Activated CD4-positive, alpha-beta memory T cell treated with anti-CD3 and anti-CD28 coated beads for 36 hours (primary cell): ENCODE measurements around the gene PPFIA1. TPM values are rescaled to one million over a fixed set of nuclear protein-coding genes. Genes with fewer than 3 reads are reported as not detected.
A peak's percentile ranks its signal among the peaks of the same experiment; 100 is the strongest.

Experiments
- CTCF ChIA-PET: fragments of 350-600 bp; sonication (Branson Sonifier 250); formaldehyde crosslinking; loops from one replicate; lab custom pipeline; 2021; ENCODE audit warnings: antibody characterized with exemption, inconsistent platforms; lab: Charles Lee
- POLR2A ChIA-PET: fragments of 350-600 bp; sonication (Branson Sonifier 250); formaldehyde crosslinking; loops from one replicate; lab custom pipeline; 2021; ENCODE audit warnings: antibody characterized with exemption; lab: Charles Lee
- DNase-seq: peaks from one replicate; pipeline ENCODE4 v3.0.0-alpha.2; 2020
- H3K27ac Mint-ChIP-seq: one replicate; pipeline ENCODE4 v1.8.0; 2021; ENCODE audit warnings: mixed read lengths
- H3K27me3 Mint-ChIP-seq: one replicate; pipeline ENCODE4 v1.8.0; 2021; ENCODE audit warnings: mixed read lengths
- H3K36me3 Mint-ChIP-seq: one replicate; pipeline ENCODE4 v1.8.0; 2021; ENCODE audit warnings: mixed read lengths
- H3K4me1 Mint-ChIP-seq: one replicate; pipeline ENCODE4 v1.8.0; 2021; ENCODE audit warnings: low read depth, mixed read lengths
- H3K4me3 Mint-ChIP-seq: one replicate; pipeline ENCODE4 v1.8.0; 2021; ENCODE audit warnings: mild to moderate bottlenecking, mixed read lengths
- H3K9me3 Mint-ChIP-seq: one replicate; pipeline ENCODE4 v1.8.0; 2021; ENCODE audit warnings: mixed read lengths
- intact Hi-C: fragments of 100-400 bp; cut with micrococcal nuclease; formaldehyde crosslinking; loops from one replicate; pipeline ENCODE4 v1.15.1; 2023
- total RNA-seq, 2 experiments: library from RNA; stranded (reverse); gene quantifications; one replicate each; pipeline ENCODE4 v1.2.3, GENCODE V29; 2021

PPFIA1 gene
- total RNA-seq, 2 experiments from 2014 or later, result 23.1 to 26.7 TPM

DNA sequence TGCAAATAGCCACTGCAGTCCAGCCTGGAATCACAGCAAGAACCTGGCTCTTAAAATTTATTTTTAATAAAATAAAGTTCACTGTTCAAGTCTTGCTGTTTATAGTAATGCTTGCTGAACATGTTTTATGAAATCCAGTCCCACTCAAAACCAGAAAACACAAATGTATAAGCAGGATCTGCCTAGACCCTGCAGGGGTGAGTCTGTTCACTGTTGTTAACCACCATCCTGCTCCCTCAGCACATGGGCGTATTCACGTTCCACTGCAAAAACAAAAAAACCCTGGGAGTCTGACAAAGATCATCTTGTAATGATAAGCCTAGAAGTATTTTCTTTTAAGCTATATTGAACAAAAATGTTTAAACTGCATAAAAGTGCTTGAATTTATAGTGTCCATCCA, 82.8 kb downstream of the PPFIA1 start:
- H3K4me1 Mint-ChIP-seq, result no peaks in the 10 kb centered on the region
- no peak overlapping the region for H3K27ac Mint-ChIP-seq
- intact Hi-C loops, result no loop called here
- H3K4me3 Mint-ChIP-seq, result no peak overlapping the region
- H3K36me3 Mint-ChIP-seq, result peaks cover 50% of the 10 kb centered on the region
- DNase-seq, result no peak
- H3K27me3 Mint-ChIP-seq, result no peaks in the 10 kb centered on the region
- H3K9me3 Mint-ChIP-seq, result no peaks in the 10 kb centered on the region
- ChIA-PET POLR2A (no interaction called here), CTCF (no interaction called here)

DNA sequence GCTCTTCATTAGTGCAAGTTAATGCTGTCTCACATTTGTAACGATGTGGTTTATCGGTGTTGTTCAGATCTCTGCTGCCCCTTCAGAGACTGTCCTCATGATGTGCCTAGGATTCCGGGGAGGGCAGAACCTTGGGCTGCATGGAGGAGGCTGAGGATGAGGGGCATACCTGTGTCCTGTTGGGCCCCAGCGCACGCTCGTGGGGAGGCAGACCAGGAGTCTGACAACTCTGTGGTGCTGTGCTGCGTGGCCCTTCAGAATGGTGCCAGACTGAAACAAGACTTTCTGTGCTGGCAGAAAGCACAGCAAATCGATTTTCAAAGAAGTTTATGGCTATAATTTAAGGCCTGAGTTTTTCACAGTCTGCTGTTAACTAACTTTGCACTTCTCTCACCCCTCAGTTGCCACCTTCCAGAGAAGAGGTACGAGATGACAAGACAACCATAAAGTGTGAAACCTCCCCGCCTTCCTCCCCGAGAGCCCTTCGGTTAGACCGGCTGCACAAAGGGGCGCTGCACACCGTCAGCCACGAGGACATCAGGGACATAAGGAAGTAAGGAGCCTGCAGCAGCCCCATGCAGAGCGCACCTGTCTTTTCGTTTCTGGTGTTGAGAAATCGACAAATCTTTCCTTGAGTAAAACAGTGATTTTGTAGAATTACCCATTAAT, 83.5 kb downstream of the PPFIA1 start:
- Mint-ChIP-seq H3K27me3 (no peaks in the 10 kb centered on the region), H3K4me3 (no peak overlapping the region), H3K9me3 (no peaks in the 10 kb centered on the region), H3K27ac (peak overlapping the region; percentile 18), H3K4me1 (no peaks in the 10 kb centered on the region), H3K36me3 (peaks cover 50% of the 10 kb centered on the region)
- intact Hi-C loops, result no loop called here
- CTCF ChIA-PET, result no interaction called here
- POLR2A ChIA-PET, result interaction anchor here (0.6 kb wide), 1 partner anchor 166 kb away, joined by 4 read pairs; no protein-coding TSS in a partner anchor
- no peak for DNase-seq

DNA sequence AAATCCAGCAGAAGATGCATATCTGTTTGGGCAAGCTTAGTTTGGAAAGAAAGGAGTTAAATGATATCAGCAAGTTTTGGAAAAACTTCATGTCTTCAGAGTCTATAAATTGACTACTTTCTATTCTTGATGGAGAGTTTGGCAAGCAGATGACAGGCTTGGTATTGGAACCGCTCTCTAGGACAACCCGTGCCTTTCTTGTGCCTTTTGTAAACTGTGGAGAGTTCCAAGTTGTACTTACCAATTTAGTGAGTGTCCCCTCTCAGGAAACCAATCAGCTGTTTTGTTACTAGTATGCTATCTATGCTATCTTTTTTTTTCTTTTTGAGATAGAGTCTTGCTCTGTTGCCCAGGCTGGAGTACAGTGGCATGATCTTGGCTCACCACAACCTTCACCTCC, 84.1 kb downstream of the PPFIA1 start:
- ChIA-PET POLR2A (interaction anchor here (0.6 kb wide), 1 partner anchor 165 kb away, joined by 4 read pairs; no protein-coding TSS in a partner anchor), CTCF (no interaction called here)
- DNase-seq, result no peak
- H3K27ac Mint-ChIP-seq, result no peak overlapping the region
- H3K27me3 Mint-ChIP-seq, result no peaks in the 10 kb centered on the region
- no peak overlapping the region for H3K4me3 Mint-ChIP-seq
- H3K9me3 Mint-ChIP-seq, result no peaks in the 10 kb centered on the region
- H3K4me1 Mint-ChIP-seq, result no peaks in the 10 kb centered on the region
- intact Hi-C loops, result no loop called here
- H3K36me3 Mint-ChIP-seq, result peaks cover 54% of the 10 kb centered on the region

- Mint-ChIP-seq H3K4me1 (peaks cover 3% of the 10 kb centered on the region), H3K36me3 (peaks cover 56% of the 10 kb centered on the region), H3K27me3 (no peaks in the 10 kb centered on the region), H3K9me3 (no peaks in the 10 kb centered on the region), H3K4me3 (no peak overlapping the region), H3K27ac (no peak overlapping the region)
- intact Hi-C loops, result no loop called here
- ChIA-PET CTCF (no interaction called here), POLR2A (no interaction called here)
- DNase-seq, result no peak
Measured at GRCh38 chr11:70358753-70359152, 88.3 kb downstream of the PPFIA1 start.

GRCh38 chr11:70359451-70360205, 89.1 kb downstream of the PPFIA1 start:
- Mint-ChIP-seq H3K36me3 (peaks cover 51% of the 10 kb centered on the region), H3K4me3 (no peak overlapping the region), H3K27ac (no peak overlapping the region), H3K9me3 (no peaks in the 10 kb centered on the region), H3K27me3 (no peaks in the 10 kb centered on the region), H3K4me1 (peaks cover 10% of the 10 kb centered on the region)
- POLR2A ChIA-PET, result no interaction called here
- intact Hi-C loops, result no loop called here
- CTCF ChIA-PET, result no interaction called here
- DNase-seq, result no peak

- Mint-ChIP-seq H3K9me3 (no peaks in the 10 kb centered on the region), H3K4me1 (peaks cover 16% of the 10 kb centered on the region), H3K36me3 (peaks cover 51% of the 10 kb centered on the region), H3K27me3 (no peaks in the 10 kb centered on the region), H3K27ac (no peak overlapping the region), H3K4me3 (no peak overlapping the region)
- DNase-seq, result no peak
- CTCF ChIA-PET, result no interaction called here
- POLR2A ChIA-PET, result no interaction called here
- intact Hi-C loops, result no loop called here
Measured at GRCh38 chr11:70360211-70360610, 89.7 kb downstream of the PPFIA1 start.

DNA sequence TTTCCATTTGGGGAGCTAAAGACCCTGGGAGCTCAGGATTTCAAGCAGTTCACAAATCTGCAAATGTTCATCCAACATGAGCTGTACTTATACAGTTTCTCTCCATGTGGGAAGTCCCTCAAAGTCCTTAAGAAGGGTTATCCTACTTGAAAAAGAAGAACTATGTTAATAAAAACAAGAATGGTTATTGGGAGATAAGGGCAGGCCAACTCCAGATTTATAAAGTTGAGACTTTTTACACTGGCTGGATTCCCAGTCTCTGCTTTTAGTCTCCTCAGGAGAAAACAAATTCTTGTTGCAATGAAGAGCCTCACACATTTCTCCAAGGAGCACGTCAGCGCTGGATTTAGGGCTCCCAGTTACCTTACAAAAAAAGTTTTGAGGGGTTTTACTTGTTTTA, 93.7 kb downstream of the PPFIA1 start:
- H3K4me1 Mint-ChIP-seq, result peaks cover 24% of the 10 kb centered on the region
- no peaks in the 10 kb centered on the region for H3K9me3 Mint-ChIP-seq
- POLR2A ChIA-PET, result no interaction called here
- no peak overlapping the region for H3K27ac Mint-ChIP-seq
- no peak overlapping the region for H3K4me3 Mint-ChIP-seq
- peaks cover 46% of the 10 kb centered on the region for H3K36me3 Mint-ChIP-seq
- no peaks in the 10 kb centered on the region for H3K27me3 Mint-ChIP-seq
- no peak for DNase-seq
- CTCF ChIA-PET, result no interaction called here
- intact Hi-C loops, result no loop called here

DNA sequence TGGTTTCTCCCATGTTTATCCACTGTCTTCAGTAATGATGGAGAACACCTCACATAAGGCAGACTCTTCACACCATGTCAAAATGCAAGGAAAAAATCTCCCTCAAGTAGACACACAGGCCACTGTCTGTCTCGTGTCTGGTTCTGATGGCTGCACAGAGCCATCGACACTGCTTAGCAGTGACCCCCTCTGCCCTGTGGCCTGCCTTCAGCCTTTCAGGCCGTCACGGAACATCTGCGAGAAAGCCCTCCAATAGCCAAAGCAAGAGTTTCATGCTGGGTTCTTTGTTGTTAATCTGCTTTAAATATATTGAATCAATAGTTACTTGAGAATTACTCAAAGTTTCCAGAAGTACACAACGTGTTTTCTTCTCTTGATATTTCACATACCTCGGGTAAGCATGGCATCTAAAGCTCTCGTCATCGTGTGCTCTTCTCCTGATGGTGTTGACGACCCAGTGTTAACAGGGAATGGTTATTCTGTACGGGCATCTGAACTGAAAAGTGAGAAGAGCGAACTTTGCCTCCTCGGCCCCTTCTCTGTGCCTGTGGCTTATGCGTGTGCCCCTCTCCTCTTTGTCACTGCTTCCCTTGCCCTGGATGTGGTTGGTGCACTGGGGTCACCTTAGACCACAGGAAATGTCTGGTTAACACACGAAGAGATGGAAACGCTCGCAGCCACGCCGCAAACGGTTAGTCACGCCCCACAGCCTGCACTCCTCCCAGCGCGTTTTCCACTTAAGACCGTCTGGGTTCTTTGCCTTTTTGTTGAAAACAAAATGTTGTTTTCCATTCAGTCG, 94.5 kb downstream of the PPFIA1 start:
- POLR2A ChIA-PET, result no interaction called here
- Mint-ChIP-seq H3K4me1 (peaks cover 24% of the 10 kb centered on the region), H3K9me3 (no peaks in the 10 kb centered on the region), H3K27ac (peak overlapping the region; percentile 86), H3K4me3 (peak overlapping the region; percentile 65), H3K36me3 (peaks cover 41% of the 10 kb centered on the region), H3K27me3 (no peaks in the 10 kb centered on the region)
- peak; percentile 88 for DNase-seq
- intact Hi-C loops, result loop anchor here (1.0 kb wide), 1 partner anchor 33 kb away; the partner anchor contains the start of gene CTTN
- CTCF ChIA-PET, result no interaction called here

DNA sequence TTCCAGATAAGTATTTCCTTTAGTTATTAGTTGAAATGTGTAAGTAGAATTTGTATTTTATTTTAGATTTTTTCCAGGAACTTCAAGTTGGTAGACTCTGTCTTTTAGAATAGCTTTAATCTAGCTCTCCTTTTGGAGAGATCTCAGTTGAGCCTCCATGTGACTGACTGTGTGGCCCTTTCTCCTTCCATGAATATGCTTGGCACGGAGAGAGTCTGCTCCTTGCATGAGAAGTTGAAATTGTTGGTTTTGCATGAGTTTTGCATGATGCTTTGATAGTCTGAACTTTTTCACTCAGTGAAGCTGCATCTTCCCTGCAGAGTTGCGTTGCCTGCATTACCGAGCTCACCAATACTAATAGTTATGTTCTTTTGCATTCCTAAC, 95.0 kb downstream of the PPFIA1 start:
- ChIA-PET CTCF (no interaction called here), POLR2A (no interaction called here)
- DNase-seq, result no peak
- Mint-ChIP-seq H3K27ac (peak overlapping the region; percentile 86), H3K9me3 (no peaks in the 10 kb centered on the region), H3K36me3 (peaks cover 42% of the 10 kb centered on the region), H3K4me1 (peaks cover 24% of the 10 kb centered on the region), H3K4me3 (peak overlapping the region; percentile 65), H3K27me3 (no peaks in the 10 kb centered on the region)
- intact Hi-C loops, result loop anchor here (1.0 kb wide), 1 partner anchor 33 kb away; the partner anchor contains the start of gene CTTN

GRCh38 chr11:70367071-70367470, 96.6 kb downstream of the PPFIA1 start:
- Mint-ChIP-seq H3K4me3 (no peak overlapping the region), H3K36me3 (peaks cover 41% of the 10 kb centered on the region), H3K4me1 (peaks cover 24% of the 10 kb centered on the region), H3K27me3 (no peaks in the 10 kb centered on the region), H3K27ac (no peak overlapping the region), H3K9me3 (peaks cover 3% of the 10 kb centered on the region)
- ChIA-PET POLR2A (no interaction called here), CTCF (no interaction called here)
- DNase-seq, result no peak
- intact Hi-C loops, result no loop called here

GRCh38 chr11:70368961-70369360, 98.5 kb downstream of the PPFIA1 start:
- Mint-ChIP-seq H3K36me3 (peaks cover 49% of the 10 kb centered on the region), H3K4me3 (no peak overlapping the region), H3K9me3 (peaks cover 3% of the 10 kb centered on the region), H3K4me1 (peaks cover 19% of the 10 kb centered on the region), H3K27ac (no peak overlapping the region), H3K27me3 (no peaks in the 10 kb centered on the region)
- ChIA-PET CTCF (interaction anchor here (1.1 kb wide), 1 partner anchor 37 kb away, joined by 6 read pairs; no protein-coding TSS in a partner anchor), POLR2A (no interaction called here)
- intact Hi-C loops, result no loop called here
- DNase-seq, result no peak

- Mint-ChIP-seq H3K9me3 (peaks cover 3% of the 10 kb centered on the region), H3K4me3 (no peak overlapping the region), H3K27ac (no peak overlapping the region), H3K4me1 (no peaks in the 10 kb centered on the region), H3K36me3 (peaks cover 44% of the 10 kb centered on the region), H3K27me3 (no peaks in the 10 kb centered on the region)
- DNase-seq, result no peak
- ChIA-PET POLR2A (no interaction called here), CTCF (no interaction called here)
- intact Hi-C loops, result no loop called here
Measured at GRCh38 chr11:70371241-70371640, 100.8 kb downstream of the PPFIA1 start.
